ENCODE data around the gene MGAT4D. TPM values are rescaled to one million over a fixed set of nuclear protein-coding genes. Genes with fewer than 3 reads are reported as not detected.
"Not testable (repeated sequence)": the region's sequence is repeated elsewhere in the genome, so short reads cannot be mapped to it uniquely, and the experiment has no call there.

The MGAT4D gene
- not detected for polyA plus RNA-seq (ENCODE audit: insufficient read length in 4 of 4)

GRCh38 chr4:140497747-140498636 lies at the start of gene MGAT4D:
Gene MGAT4D (minus strand): TSS chr4:140498293. CDS start chr4:140498222, 71 bp downstream.
- DNase-seq (ENCODE audit: low read depth in 4 of 4, low spot score in 2 of 4) = peak in 1 of 4 donors; percentile 13

GRCh38 chr4:140533951-140534480 lies 35.9 kb upstream of the MGAT4D start:
- DNase-seq (ENCODE audit: low read depth in 4 of 4, low spot score in 2 of 4) = no peak

GRCh38 chr4:140529434-140529833 lies 31.3 kb upstream of the MGAT4D start:
- no peak for DNase-seq (ENCODE audit: low read depth in 4 of 4, low spot score in 2 of 4)

- peak; percentile 85 to 94 (median 90) for DNase-seq (ENCODE audit: low read depth in 4 of 4, low spot score in 2 of 4)
Observed at GRCh38 chr4:140523857-140524742, 26.0 kb upstream of the MGAT4D start, which contains the start of gene ELMOD2. Gene ELMOD2 (plus strand): TSS chr4:140524168. CDS start chr4:140525429, 1,261 bp downstream.

GRCh38 chr4:140523370-140523856 lies 25.3 kb upstream of the MGAT4D start:
- peak in 2 of 4 donors; percentile 10 to 18 for DNase-seq (ENCODE audit: low read depth in 4 of 4, low spot score in 2 of 4)

GRCh38 chr4:140515423-140515822 lies 17.3 kb upstream of the MGAT4D start:
- no peak for DNase-seq (ENCODE audit: low read depth in 4 of 4, low spot score in 2 of 4)

- DNase-seq (ENCODE audit: low read depth in 4 of 4, low spot score in 2 of 4) = not testable (repeated sequence)
Observed at GRCh38 chr4:140513765-140514164, 15.7 kb upstream of the MGAT4D start.

GRCh38 chr4:140504261-140504660 lies 6.2 kb upstream of the MGAT4D start:
- no peak for DNase-seq (ENCODE audit: low read depth in 4 of 4, low spot score in 2 of 4)

- DNase-seq (ENCODE audit: low read depth in 4 of 4, low spot score in 2 of 4) = no peak
Observed at GRCh38 chr4:140499391-140499790, 1.3 kb upstream of the MGAT4D start.

GRCh38 chr4:140497405-140497746 lies 717 bp downstream of the MGAT4D start:
- no peak for DNase-seq (ENCODE audit: low read depth in 4 of 4, low spot score in 2 of 4)

GRCh38 chr4:140485939-140486338 lies 12.2 kb downstream of the MGAT4D start:
- DNase-seq (ENCODE audit: low read depth in 4 of 4, low spot score in 2 of 4) = no peak

- no peak for DNase-seq (ENCODE audit: low read depth in 4 of 4, low spot score in 2 of 4)
Observed at GRCh38 chr4:140483445-140483844, 14.6 kb downstream of the MGAT4D start.

GRCh38 chr4:140472156-140472555 lies 25.9 kb downstream of the MGAT4D start:
- DNase-seq (ENCODE audit: low read depth in 4 of 4, low spot score in 2 of 4) = no peak

GRCh38 chr4:140469791-140470733 lies 28.0 kb downstream of the MGAT4D start:
- peak; percentile 7 to 39 (median 26) for DNase-seq (ENCODE audit: low read depth in 4 of 4, low spot score in 2 of 4)

GRCh38 chr4:140466146-140466545 lies 31.9 kb downstream of the MGAT4D start:
- no peak for DNase-seq (ENCODE audit: low read depth in 4 of 4, low spot score in 2 of 4)

- DNase-seq (ENCODE audit: low read depth in 4 of 4, low spot score in 2 of 4) = no peak
Observed at GRCh38 chr4:140463614-140464013, 34.5 kb downstream of the MGAT4D start.

- DNase-seq (ENCODE audit: low read depth in 4 of 4, low spot score in 2 of 4) = no peak
Observed at GRCh38 chr4:140463182-140463581, 34.9 kb downstream of the MGAT4D start.

- no peak for DNase-seq (ENCODE audit: low read depth in 4 of 4, low spot score in 2 of 4)
Observed at GRCh38 chr4:140450352-140450751, 47.7 kb downstream of the MGAT4D start.

GRCh38 chr4:140448830-140449229 lies 49.3 kb downstream of the MGAT4D start:
- DNase-seq (ENCODE audit: low read depth in 4 of 4, low spot score in 2 of 4) = no peak

GRCh38 chr4:140448162-140448561 lies 49.9 kb downstream of the MGAT4D start:
- DNase-seq (ENCODE audit: low read depth in 4 of 4, low spot score in 2 of 4) = no peak
